HepG2 (cell line): ENCODE measurements around the gene PHF10. TPM values are rescaled to one million over a fixed set of nuclear protein-coding genes. Genes with fewer than 3 reads are reported as not detected.

ENCODE experiments used
- CREB3 ChIP-seq: sonication (generic); formaldehyde crosslinking; IDR thresholded peaks from 2 replicates; pipeline ENCODE4 v1.5.0; 2020; ENCODE audit warnings: missing genetic modification reagents
- GFI1 ChIP-seq: sonication (generic); formaldehyde crosslinking; IDR thresholded peaks from 2 replicates; pipeline ENCODE4 v1.5.0; 2020; ENCODE audit warnings: missing genetic modification reagents, mild to moderate bottlenecking, borderline replicate concordance
- JUND ChIP-seq: sonication (generic); formaldehyde crosslinking; IDR thresholded peaks from 2 replicates; pipeline ENCODE4 v1.8.0; 2022; ENCODE audit warnings: mild to moderate bottlenecking, missing genetic modification reagents
- SMAD9 ChIP-seq: sonication (generic); formaldehyde crosslinking; IDR thresholded peaks from 2 replicates; pipeline ENCODE4 v1.5.1; 2020; ENCODE audit warnings: mild to moderate bottlenecking, missing genetic modification reagents
- ZBTB4 ChIP-seq: sonication (generic); formaldehyde crosslinking; IDR thresholded peaks from 2 replicates; pipeline ENCODE4 v1.4.0; 2020; ENCODE audit warnings: missing genetic modification reagents, mild to moderate bottlenecking, borderline replicate concordance
- ZNF142 ChIP-seq: sonication (generic); formaldehyde crosslinking; IDR thresholded peaks from 2 replicates; pipeline ENCODE4 v1.4.0; 2020; ENCODE audit warnings: missing genetic modification reagents
- ZNF280D ChIP-seq: sonication (generic); formaldehyde crosslinking; IDR thresholded peaks from 2 replicates; pipeline ENCODE4 v1.5.1; 2020; ENCODE audit warnings: mild to moderate bottlenecking, missing genetic modification reagents
- ZSCAN5A ChIP-seq: sonication (generic); formaldehyde crosslinking; IDR thresholded peaks from 2 replicates; pipeline ENCODE4 v1.8.0; 2022; ENCODE audit warnings: mild to moderate bottlenecking, missing genetic modification reagents, borderline replicate concordance
- polyA plus RNA-seq, 8 experiments: library from polyadenylated mRNA; depleted of rRNA in 3 of 8; stranded (reverse) in 7 of 8; unstranded in 1 of 8; fragments of >200 nt; fragmentation: Illumina TruSeq in 4 of 8; extraction: Trizol in 4 of 8; gene quantifications; 2 replicates each; pipeline versions ENCODE4 v1.2.1 to v1.2.3, GENCODE V29; 2011 to 2016; ENCODE audit warnings: low read depth in 4 of 8, missing spikeins in 1 of 8, mixed read lengths in 1 of 8; ENCODE audit not compliant: insufficient read depth in 1 of 8
- total RNA-seq, 5 experiments: library from RNA; depleted of rRNA; stranded (reverse); fragments of >200 nt; fragmentation: Illumina TruSeq; extraction: Trizol; gene quantifications; 2 replicates each; pipeline ENCODE4 v1.2.3, GENCODE V29; 2016; ENCODE audit warnings: low read depth in 1 of 5

PHF10 gene
- total and polyA plus RNA-seq, 2 of the 13 experiments (the other 11 are each of a cell fraction or from before 2014, with no cell fraction given), result 42.1 to 84.1 TPM

- peak; percentile 71; the same call in 1 of the 2 replicates for TF ChIP-seq ZNF142 (CRISPR knock-in tag)
- peak; percentile 67 for TF ChIP-seq ZNF280D (CRISPR knock-in tag)
- TF ChIP-seq JUND (CRISPR knock-in tag), result peak; percentile 58
- TF ChIP-seq CREB3 (CRISPR knock-in tag), result peak; percentile 79; the same call in 1 of the 2 replicates
- no peak for TF ChIP-seq SMAD9 (CRISPR knock-in tag)
- TF ChIP-seq ZSCAN5A (CRISPR knock-in tag), result peak; percentile 92
- TF ChIP-seq GFI1 (CRISPR knock-in tag), result 0 out of 2 replicates have a peak, but pooled peaks have one; percentile 14
- TF ChIP-seq ZBTB4 (CRISPR knock-in tag), result peak; percentile 27; the same call in 1 of the 2 replicates
These were observed 22.1 kb downstream of the PHF10 start, which contains the start of the genes C6orf120 and WDR27 (continued) for GRCh38 chr6:169701954-169702839.
